HepG2 (cell line): Measurements from ENCODE around the gene GSDME. TPM values are rescaled to one million over a fixed set of nuclear protein-coding genes. Genes with fewer than 3 reads are reported as not detected.

Experiments used
- ATAC-seq: fragments of 200-7000 bp; cut with Tn5 transposase; 3 replicates; pipeline ENCODE4 v1.9.1; 2020; ENCODE audit warnings: mild to moderate bottlenecking, moderate library complexity
- BruUV-seq: library from RNA; stranded (reverse); fragments of 400-500 nt; replicated peaks from 2 replicates; lab custom pipeline; 2021; lab: Mats Ljungman, UMichigan
- CTCF ChIA-PET: fragments of 300-600 bp; formaldehyde crosslinking; extraction: SDS; loops from one replicate; lab custom pipeline; 2021; ENCODE audit warnings: low total read pairs, inconsistent platforms, low intra/inter-chr PET ratio; lab: Yijun Ruan, JAX
- POLR2A ChIA-PET: fragments of 350-600 bp; sonication (Branson Sonifier 250); formaldehyde crosslinking; loops from one replicate; lab custom pipeline; 2020; ENCODE audit warnings: antibody characterized with exemption, inconsistent platforms; lab: Yijun Ruan, JAX
- DNase-seq: peaks from one replicate; pipeline ENCODE4 v3.0.0-alpha.2; 2015; ENCODE audit warnings: low spot score
- FAIRE-seq: peaks from 3 replicates; lab custom pipeline; 2011; peaks lifted over from hg19 to GRCh38; lab: Jason Lieb, UNC
- H2AFZ ChIP-seq: one replicate; pipeline ENCODE4 v1.6.1; 2011; ENCODE audit warnings: low read length, inconsistent platforms
- H3K27ac ChIP-seq: fragments of 300-600 bp; 3 replicates; pipeline ENCODE4 v1.8.0; 2011; ENCODE audit warnings: mixed run types, mild to moderate bottlenecking, mixed read lengths, low read length, inconsistent platforms; ENCODE audit not compliant: insufficient read depth; ENCODE audit errors: extremely low read length
- H3K27me3 ChIP-seq, 2 experiments: fragments of 200-600 bp in 1 of 2; 2 replicates in 1 of 2; 3 replicates in 1 of 2; pipeline versions ENCODE4 v1.6.0 to v1.8.0; 2011; ENCODE audit warnings: low read length in 2 of 2, mild to moderate bottlenecking in 2 of 2, moderate library complexity in 2 of 2, inconsistent platforms in 1 of 2; ENCODE audit not compliant: insufficient read depth in 2 of 2, control insufficient read depth in 1 of 2
- H3K36me3 ChIP-seq, 2 experiments: fragments of 200-600 bp in 1 of 2; replicated peaks in 1 of 2; 2 replicates in 1 of 2; 3 replicates in 1 of 2; pipeline versions ENCODE4 v1.5.1 to v1.8.0; 2011; ENCODE audit warnings: low read length in 2 of 2, inconsistent platforms in 1 of 2; ENCODE audit not compliant: insufficient read depth in 2 of 2, control insufficient read depth in 1 of 2
- H3K4me1 ChIP-seq: 2 replicates; pipeline ENCODE4 v1.5.1; 2012; ENCODE audit warnings: low read length, inconsistent platforms; ENCODE audit not compliant: insufficient read depth
- H3K4me2 ChIP-seq: 2 replicates; pipeline ENCODE4 v1.6.0; 2011; ENCODE audit warnings: low read depth, low read length, inconsistent platforms
- H3K4me3 ChIP-seq, 3 experiments: fragments of 200-600 bp in 1 of 3; sonication (generic), shearing (Covaris generic) in 1 of 3; replicated peaks in 1 of 3; 2 replicates each; pipeline ENCODE4 v1.5.1; 2011 to 2016; ENCODE audit warnings: low read length in 3 of 3, inconsistent platforms in 2 of 3, low read depth in 2 of 3, mild to moderate bottlenecking in 2 of 3, control low read depth in 1 of 3, mixed read lengths in 1 of 3; ENCODE audit not compliant: insufficient read depth in 1 of 3
- H3K79me2 ChIP-seq: one replicate; pipeline ENCODE4 v1.6.1; 2011; ENCODE audit warnings: low read length, inconsistent platforms; ENCODE audit not compliant: insufficient read depth
- H3K9ac ChIP-seq: 2 replicates; pipeline ENCODE4 v1.6.0; 2011; ENCODE audit warnings: mild to moderate bottlenecking, low read depth, low read length, inconsistent platforms; ENCODE audit not compliant: insufficient read depth
- H3K9me3 ChIP-seq: 2 replicates; pipeline ENCODE4 v1.5.1; 2012; ENCODE audit warnings: mild to moderate bottlenecking, low read length
- H4K20me1 ChIP-seq: 2 replicates; pipeline ENCODE4 v1.6.0; 2011; ENCODE audit warnings: inconsistent platforms, mild to moderate bottlenecking, low read length, moderate library complexity; ENCODE audit not compliant: insufficient read depth
- ARID2 ChIP-seq: sonication (generic); formaldehyde crosslinking; IDR thresholded peaks from 2 replicates; pipeline ENCODE4 v1.8.1; 2022; ENCODE audit warnings: mild to moderate bottlenecking, missing genetic modification reagents, borderline replicate concordance
- MAF1 ChIP-seq: sonication (generic); formaldehyde crosslinking; IDR thresholded peaks from 2 replicates; pipeline ENCODE4 v1.5.0; 2020; ENCODE audit warnings: missing genetic modification reagents, borderline replicate concordance
- NCOR1 ChIP-seq: fragments of 200-600 bp; sonication (generic); IDR thresholded peaks from 2 replicates; pipeline ENCODE4 v1.7.0; 2017; ENCODE audit warnings: antibody characterized with exemption, low read length, borderline replicate concordance
- WIZ ChIP-seq: sonication (generic); formaldehyde crosslinking; IDR thresholded peaks from 2 replicates; pipeline ENCODE4 v1.5.1; 2020; ENCODE audit warnings: mild to moderate bottlenecking, missing genetic modification reagents
- ZNF567 ChIP-seq: sonication (generic); formaldehyde crosslinking; IDR thresholded peaks from 2 replicates; pipeline ENCODE4 v1.8.1; 2023; ENCODE audit warnings: mild to moderate bottlenecking, missing genetic modification reagents, borderline replicate concordance
- ZNF577 ChIP-seq: sonication (generic); formaldehyde crosslinking; IDR thresholded peaks from 2 replicates; pipeline ENCODE4 v1.4.0; 2020; ENCODE audit warnings: mild to moderate bottlenecking, low read depth, missing genetic modification reagents, borderline replicate concordance
- ZNF816 ChIP-seq: sonication (generic); formaldehyde crosslinking; IDR thresholded peaks from 2 replicates; pipeline ENCODE4 v1.8.0; 2022; ENCODE audit warnings: missing genetic modification reagents, mild to moderate bottlenecking, borderline replicate concordance
- WGBS: methylation state at CpG from one replicate; pipeline ENCODE4 v1.1.6; 2017; ENCODE audit warnings: low lambda C conversion rate; 5-methylcytosine and 5-hydroxymethylcytosine counted together
- in situ Hi-C: cut with HindIII; loops from 2 replicates; pipeline ENCODE4 v1.10.0; 2017; ENCODE audit warnings: low pct_unique_long_range_greater_than_20kb; ENCODE audit not compliant: extremely low pct_ligation_motif_present
- intact Hi-C: fragments of 100-400 bp; cut with micrococcal nuclease; formaldehyde crosslinking; loops from one replicate; pipeline ENCODE4 v1.10.0; 2022; ENCODE audit not compliant: unreplicated experiment
- polyA plus RNA-seq, 8 experiments: library from polyadenylated mRNA; depleted of rRNA in 3 of 8; stranded (reverse) in 7 of 8; unstranded in 1 of 8; fragments of >200 nt; fragmentation: Illumina TruSeq in 4 of 8; extraction: Trizol in 4 of 8; gene quantifications; 2 replicates each; pipeline versions ENCODE4 v1.2.1 to v1.2.3, GENCODE V29; 2011 to 2016; ENCODE audit warnings: low read depth in 4 of 8, missing spikeins in 1 of 8, mixed read lengths in 1 of 8; ENCODE audit not compliant: insufficient read depth in 1 of 8
- total RNA-seq, 5 experiments: library from RNA; depleted of rRNA; stranded (reverse); fragments of >200 nt; fragmentation: Illumina TruSeq; extraction: Trizol; gene quantifications; 2 replicates each; pipeline ENCODE4 v1.2.3, GENCODE V29; 2016; ENCODE audit warnings: low read depth in 1 of 5
- TF ChIP-seq, protein P1 (sequence below): sonication (generic); formaldehyde crosslinking; IDR thresholded peaks from 2 replicates; pipeline ENCODE4 v1.4.0; 2020; ENCODE audit warnings: missing genetic modification reagents, low read depth, mild to moderate bottlenecking, borderline replicate concordance
- TF ChIP-seq, protein P2 (sequence below): sonication (generic); formaldehyde crosslinking; IDR thresholded peaks from 2 replicates; pipeline ENCODE4 v1.5.0; 2020; ENCODE audit warnings: mild to moderate bottlenecking, missing genetic modification reagents
- TF ChIP-seq, protein P3 (sequence below): sonication (generic); formaldehyde crosslinking; IDR thresholded peaks from 2 replicates; pipeline ENCODE4 v1.5.1; 2020; ENCODE audit warnings: mild to moderate bottlenecking, missing genetic modification reagents
- TF ChIP-seq, protein P4 (sequence below): sonication (generic); formaldehyde crosslinking; IDR thresholded peaks from 2 replicates; pipeline ENCODE4 v1.4.0; 2020; ENCODE audit warnings: missing genetic modification reagents

Gene GSDME
- total and polyA plus RNA-seq, 2 of the 13 experiments (the other 11 are each of a cell fraction or from before 2014, with no cell fraction given): 19.2 to 28.2 TPM

DNA sequence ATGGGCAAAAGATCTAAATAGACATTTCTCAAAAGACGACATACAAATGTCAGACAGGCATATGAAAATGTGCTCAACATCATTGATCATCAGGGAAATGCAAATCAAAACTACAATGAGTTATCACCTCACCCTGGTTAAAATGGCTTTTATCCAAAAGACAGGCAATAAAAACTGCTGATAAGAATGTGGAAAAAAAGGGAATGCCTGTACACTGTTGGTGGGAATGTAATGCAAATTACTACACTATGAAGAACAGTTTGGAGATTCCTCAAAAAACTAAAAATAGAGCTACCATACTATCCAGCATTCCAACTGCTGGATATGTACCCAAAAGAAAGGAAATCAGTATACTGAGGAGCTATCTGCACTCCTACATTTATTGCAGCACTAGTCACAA, 18.0 kb downstream of the GSDME start (continued):
- TF ChIP-seq, protein P1, sequence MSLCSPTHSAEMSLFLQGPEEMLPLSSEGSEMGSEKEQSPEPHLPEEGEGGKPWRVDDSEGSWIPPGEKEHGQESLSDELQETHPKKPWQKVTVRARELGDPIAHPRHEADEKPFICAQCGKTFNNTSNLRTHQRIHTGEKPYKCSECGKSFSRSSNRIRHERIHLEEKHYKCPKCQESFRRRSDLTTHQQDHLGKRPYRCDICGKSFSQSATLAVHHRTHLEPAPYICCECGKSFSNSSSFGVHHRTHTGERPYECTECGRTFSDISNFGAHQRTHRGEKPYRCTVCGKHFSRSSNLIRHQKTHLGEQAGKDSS (CRISPR knock-in tag): no peak
- no peak for TF ChIP-seq ZNF567
- no peak for TF ChIP-seq ZNF816 (CRISPR knock-in tag)
- no peak for TF ChIP-seq WIZ (CRISPR knock-in tag)
- no peak for TF ChIP-seq NCOR1
- TF ChIP-seq ARID2 (CRISPR knock-in tag): no peak
- no peak for TF ChIP-seq ZNF577 (CRISPR knock-in tag)
- TF ChIP-seq, protein P2, sequence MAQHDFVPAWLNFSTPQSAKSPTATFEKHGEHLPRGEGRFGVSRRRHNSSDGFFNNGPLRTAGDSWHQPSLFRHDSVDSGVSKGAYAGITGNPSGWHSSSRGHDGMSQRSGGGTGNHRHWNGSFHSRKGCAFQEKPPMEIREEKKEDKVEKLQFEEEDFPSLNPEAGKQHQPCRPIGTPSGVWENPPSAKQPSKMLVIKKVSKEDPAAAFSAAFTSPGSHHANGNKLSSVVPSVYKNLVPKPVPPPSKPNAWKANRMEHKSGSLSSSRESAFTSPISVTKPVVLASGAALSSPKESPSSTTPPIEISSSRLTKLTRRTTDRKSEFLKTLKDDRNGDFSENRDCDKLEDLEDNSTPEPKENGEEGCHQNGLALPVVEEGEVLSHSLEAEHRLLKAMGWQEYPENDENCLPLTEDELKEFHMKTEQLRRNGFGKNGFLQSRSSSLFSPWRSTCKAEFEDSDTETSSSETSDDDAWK (CRISPR knock-in tag): no peak

DNA sequence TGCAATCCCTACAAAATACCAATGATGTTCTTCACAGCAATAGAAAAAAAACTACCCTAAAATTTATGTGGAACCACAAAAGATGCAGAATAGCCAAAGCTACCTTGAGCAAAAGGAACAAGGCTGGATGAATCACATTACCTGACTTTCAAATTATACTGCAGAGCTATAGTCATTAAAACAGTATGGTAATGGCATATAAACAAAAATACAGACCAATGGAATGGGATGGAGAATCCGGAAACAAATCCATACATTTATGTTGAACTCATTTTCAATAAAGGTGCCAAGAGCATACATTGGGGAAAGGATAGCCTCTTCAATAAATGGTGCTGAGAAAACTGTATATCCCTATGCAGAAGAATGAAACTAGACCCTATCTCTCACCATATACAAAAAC, 18.7 kb downstream of the GSDME start:
- WGBS: 91% methylated on average over 1 of the region's 1 CpG
- DNase-seq (no peak), ATAC-seq (no peak), FAIRE-seq (no peak)
- H4K20me1 ChIP-seq: no peaks in the 10 kb centered on the region
- no peak overlapping the region for H3K4me2 ChIP-seq
- no TSS peak for BruUV-seq
- ChIA-PET CTCF (no interaction called here), POLR2A (no interaction called here)
- in situ Hi-C loops: no loop called here
- H3K9me3 ChIP-seq: peaks cover 7% of the 10 kb centered on the region
- TF ChIP-seq, protein P3, sequence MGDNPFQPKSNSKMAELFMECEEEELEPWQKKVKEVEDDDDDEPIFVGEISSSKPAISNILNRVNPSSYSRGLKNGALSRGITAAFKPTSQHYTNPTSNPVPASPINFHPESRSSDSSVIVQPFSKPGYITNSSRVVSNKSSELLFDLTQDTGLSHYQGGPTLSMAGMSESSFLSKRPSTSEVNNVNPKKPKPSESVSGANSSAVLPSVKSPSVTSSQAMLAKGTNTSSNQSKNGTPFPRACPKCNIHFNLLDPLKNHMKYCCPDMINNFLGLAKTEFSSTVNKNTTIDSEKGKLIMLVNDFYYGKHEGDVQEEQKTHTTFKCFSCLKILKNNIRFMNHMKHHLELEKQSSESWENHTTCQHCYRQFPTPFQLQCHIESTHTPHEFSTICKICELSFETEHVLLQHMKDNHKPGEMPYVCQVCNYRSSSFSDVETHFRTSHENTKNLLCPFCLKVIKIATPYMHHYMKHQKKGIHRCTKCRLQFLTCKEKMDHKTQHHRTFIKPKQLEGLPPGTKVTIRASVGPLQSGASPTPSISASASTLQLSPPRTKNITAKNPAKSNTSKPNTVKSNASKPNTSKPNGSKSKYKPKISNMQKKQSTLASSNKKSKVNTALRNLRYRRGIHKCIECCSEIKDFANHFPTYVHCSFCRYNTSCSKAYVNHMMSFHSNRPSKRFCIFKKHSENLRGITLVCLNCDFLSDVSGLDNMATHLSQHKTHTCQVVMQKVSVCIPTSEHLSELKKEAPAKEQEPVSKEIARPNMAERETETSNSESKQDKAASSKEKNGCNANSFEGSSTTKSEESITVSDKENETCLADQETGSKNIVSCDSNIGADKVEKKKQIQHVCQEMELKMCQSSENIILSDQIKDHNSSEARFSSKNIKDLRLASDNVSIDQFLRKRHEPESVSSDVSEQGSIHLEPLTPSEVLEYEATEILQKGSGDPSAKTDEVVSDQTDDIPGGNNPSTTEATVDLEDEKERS: 0 out of 2 replicates have a peak, but pooled peaks have one; percentile 50
- no peak for TF ChIP-seq MAF1 (CRISPR knock-in tag)
- TF ChIP-seq, protein P4, sequence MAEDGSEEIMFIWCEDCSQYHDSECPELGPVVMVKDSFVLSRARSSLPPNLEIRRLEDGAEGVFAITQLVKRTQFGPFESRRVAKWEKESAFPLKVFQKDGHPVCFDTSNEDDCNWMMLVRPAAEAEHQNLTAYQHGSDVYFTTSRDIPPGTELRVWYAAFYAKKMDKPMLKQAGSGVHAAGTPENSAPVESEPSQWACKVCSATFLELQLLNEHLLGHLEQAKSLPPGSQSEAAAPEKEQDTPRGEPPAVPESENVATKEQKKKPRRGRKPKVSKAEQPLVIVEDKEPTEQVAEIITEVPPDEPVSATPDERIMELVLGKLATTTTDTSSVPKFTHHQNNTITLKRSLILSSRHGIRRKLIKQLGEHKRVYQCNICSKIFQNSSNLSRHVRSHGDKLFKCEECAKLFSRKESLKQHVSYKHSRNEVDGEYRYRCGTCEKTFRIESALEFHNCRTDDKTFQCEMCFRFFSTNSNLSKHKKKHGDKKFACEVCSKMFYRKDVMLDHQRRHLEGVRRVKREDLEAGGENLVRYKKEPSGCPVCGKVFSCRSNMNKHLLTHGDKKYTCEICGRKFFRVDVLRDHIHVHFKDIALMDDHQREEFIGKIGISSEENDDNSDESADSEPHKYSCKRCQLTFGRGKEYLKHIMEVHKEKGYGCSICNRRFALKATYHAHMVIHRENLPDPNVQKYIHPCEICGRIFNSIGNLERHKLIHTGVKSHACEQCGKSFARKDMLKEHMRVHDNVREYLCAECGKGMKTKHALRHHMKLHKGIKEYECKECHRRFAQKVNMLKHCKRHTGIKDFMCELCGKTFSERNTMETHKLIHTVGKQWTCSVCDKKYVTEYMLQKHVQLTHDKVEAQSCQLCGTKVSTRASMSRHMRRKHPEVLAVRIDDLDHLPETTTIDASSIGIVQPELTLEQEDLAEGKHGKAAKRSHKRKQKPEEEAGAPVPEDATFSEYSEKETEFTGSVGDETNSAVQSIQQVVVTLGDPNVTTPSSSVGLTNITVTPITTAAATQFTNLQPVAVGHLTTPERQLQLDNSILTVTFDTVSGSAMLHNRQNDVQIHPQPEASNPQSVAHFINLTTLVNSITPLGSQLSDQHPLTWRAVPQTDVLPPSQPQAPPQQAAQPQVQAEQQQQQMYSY (CRISPR knock-in tag): no peak
- intact Hi-C loops: no loop called here
- H2AFZ ChIP-seq: no peak overlapping the region
- no peaks in the 10 kb centered on the region; a peak in 2 of 5 replicates for H3K36me3 ChIP-seq
- no peaks in the 10 kb centered on the region for H3K27me3 ChIP-seq
- H3K27ac ChIP-seq: no peak overlapping the region
- H3K4me3 ChIP-seq: no peak overlapping the region
- peaks cover 7% of the 10 kb centered on the region for H3K4me1 ChIP-seq
- no peak overlapping the region for H3K9ac ChIP-seq
- no peaks in the 10 kb centered on the region for H3K79me2 ChIP-seq
